ENCODE data around the gene MYOM1.

The MYOM1 gene

DNA sequence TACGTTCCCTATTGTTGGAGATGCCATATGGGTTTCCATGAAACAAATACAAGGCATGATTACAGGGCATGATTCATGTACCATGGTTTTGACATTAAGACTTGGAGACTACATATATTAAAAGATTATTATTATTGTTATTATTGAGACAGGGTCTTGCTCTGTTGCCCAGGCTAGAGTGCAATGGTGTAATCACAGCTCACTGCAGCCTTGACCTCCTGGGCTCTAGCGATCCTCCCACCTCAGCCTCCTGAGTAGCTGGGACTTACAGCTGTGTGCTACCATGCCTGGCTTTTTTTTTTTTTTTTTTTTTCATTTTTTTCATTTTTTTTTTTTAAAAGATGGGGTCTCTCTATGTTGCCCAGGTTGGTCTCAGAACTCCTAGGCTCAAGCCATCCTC lies 69.1 kb downstream of the MYOM1 start:
- no peak for DNase-seq (ENCODE audit: low spot score)

DNA sequence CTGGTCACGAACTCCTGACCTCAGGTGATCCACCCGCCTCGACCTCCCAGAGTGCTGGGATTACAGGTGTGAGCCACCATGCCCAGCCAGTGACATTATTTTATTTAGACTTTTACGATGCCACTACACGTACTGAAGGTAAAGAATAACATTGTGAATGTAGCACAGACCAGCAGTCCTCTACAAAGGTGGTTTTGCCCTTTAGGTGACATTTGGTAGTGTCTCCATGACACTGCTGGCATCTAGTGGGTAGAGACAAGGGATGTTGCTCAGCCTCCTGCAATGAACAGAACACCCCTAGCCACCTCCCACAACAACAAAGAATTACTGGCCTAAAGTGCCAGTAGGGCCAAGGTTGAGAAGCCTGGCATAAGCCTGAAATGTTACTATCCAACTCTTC lies 69.5 kb downstream of the MYOM1 start:
- no peak for DNase-seq (ENCODE audit: low spot score)

DNA sequence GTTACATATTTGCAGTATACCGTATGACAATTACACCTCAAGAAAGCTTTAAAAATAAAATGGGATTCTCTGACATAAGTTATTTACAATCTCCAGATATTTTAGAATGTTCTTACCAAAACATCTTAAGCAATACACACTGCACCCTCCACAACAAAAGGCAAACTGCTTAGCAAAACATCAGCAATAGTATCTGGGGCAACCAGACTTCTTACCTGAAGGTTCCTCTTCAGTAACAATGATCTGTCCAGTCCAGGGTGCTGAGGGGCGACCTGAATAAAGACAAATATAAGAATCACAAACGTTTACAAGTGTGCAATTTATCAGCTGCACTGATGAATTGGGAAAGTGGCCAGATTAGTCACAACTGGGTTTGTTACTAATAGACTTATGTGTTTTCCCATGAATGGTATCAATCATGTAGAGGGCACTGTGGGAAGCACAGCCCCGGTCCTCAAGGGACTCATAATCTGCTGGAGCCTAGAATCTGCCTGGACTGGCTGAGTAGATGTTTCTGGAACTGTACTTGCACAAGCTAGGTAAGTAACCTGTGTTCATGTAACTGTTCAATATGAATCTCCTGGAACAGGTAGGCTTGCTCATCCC lies 70.7 kb downstream of the MYOM1 start:
- peak; percentile 59 for DNase-seq (ENCODE audit: low spot score)

DNA sequence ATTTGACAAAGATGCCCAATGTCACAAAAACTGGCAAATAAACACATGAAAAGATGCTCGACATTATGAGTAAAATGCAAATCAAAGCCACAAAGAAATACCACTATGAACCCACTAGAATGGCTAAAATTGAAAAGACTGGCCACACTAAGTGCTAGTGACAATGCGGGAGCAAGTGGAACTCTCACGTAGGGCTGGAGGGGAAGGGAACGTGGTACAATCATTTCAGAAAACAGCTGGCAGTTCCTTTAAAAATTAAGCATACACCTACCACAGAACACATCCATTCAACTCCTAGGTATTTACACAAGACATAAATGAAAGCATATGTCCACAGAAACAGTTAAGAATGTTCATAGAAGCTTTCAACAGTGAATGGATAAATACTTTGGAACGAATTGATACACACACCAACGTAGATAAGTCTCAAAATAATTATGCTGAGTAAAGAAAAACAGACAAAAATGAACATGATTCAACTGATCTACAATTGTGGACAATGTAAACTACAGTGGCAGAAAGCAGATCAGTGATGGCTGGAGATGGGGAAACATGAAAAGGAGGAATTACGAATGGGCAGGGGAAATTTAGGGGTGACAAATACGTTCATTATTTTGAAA lies 71.7 kb downstream of the MYOM1 start:
- DNase-seq (ENCODE audit: low spot score): no peak

DNA sequence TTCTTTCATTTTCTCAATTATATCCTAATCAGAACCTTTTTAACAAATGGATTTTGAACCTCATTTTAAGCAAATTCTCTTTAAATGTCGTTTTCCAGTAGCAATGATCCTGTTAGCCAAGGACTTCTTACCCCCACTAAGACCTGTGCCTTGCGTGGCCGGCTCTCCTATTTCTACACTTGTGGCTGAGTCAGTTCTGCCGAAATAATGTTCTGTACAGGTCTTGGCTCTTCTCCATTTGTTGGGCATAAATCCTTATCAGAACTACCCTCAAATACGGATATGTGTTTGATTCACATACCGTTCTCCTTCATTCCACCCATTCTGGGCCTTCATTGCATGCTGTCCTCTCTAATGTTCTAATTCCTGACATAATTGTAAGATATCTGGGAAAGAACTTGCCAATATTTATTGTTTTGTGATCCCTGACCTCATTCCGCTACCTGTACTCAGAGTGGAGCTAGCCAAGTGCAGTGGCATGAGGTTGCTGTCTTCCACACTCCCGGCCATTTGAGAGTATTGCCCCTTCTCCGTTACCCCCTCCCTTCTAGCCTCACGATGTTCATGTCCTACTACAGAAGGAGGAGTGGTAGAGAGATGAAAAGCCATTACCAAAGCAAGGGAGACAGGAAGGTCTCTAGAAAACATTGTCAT lies 78.7 kb downstream of the MYOM1 start:
- DNase-seq (ENCODE audit: low spot score): no peak

DNA sequence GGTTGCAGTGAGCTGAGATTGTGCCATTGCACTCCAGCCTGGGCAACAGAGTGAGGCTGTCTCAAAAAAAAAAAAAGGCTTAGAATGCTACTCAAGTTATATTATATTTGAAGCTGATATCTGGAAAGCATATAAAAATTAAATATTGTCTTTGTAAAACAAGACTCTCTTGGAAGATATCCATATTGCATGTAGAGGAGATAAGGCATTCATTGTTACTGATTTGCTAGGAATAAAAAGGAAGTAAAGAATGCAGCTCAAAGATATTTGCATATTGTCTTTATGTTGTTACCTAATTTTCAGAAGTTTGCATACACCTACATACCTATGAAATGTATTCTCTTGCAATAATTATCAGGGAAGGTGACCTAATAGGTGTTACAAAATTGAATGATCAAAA lies 79.4 kb downstream of the MYOM1 start:
- DNase-seq (ENCODE audit: low spot score): no peak

DNA sequence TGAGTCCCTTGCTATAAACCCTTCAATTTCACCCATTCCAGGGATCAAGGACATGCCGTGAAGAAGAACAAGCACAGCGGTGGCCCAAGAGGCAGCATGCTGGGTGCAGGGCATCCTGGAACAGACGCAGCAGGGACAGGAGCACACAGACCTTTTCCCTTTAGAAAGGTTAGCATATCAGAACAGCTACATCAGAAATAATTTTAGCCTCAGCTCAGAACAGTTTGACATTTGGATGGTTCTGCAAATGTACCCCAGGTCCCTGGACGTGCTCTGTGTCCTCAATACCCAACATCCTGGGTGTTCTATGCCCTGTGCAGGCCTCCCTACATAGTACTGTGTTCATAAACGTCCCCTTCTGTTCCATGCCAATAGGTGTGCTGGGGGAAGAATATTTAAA lies 80.4 kb downstream of the MYOM1 start:
- DNase-seq (ENCODE audit: low spot score): no peak

DNA sequence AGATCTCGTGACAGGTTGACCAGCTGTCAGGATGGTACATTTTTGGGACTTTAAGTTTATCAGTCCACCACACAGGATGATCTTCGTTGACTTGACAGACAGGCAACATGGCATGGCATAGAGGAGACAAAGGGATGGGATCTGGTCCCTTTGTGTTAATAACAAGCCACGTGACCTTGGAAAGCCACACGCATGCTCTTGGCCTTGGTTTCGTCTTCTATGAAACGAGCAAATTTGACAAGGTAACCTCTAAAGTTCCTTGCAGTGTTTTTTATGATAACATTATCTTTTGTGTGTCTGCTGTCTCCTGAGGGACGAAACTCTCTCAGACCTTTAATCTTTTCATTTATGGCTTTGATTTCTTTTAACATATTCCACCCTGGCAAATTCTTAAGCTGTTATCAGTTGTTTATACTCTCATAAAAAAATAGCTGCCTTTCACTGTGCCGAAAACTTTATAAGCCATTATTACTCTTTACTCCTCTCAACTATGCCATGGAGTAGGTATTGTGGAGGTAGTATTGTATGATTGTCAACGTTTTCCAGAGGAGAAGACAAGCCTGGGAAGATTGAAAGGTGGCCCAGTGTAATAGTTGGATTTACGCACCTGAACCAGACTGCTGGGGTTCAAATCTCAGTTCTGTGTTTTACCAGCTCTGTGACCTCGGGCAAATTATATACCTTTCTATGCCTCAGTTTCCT lies 81.3 kb downstream of the MYOM1 start:
- no peak for DNase-seq (ENCODE audit: low spot score)

DNA sequence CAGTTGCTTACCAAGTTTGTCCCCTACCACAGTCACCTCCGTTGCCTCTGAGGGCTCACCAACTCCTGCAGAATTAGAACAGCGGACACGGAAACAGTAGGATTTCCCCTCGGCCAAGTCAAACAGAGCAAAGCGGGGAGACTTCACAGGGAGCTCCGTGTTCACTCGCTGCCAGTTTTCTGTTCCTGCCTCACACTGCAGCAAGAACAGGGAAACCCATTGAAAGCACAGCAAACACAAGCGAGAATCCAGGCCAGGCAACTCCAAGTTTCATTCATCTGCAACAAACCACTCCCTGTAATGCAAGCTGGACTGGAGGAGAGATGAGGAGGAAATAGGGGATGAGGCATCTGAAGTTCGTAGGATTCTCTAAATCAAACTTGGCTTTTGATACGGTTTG lies 84.2 kb downstream of the MYOM1 start:
- DNase-seq (ENCODE audit: low spot score): no peak

DNA sequence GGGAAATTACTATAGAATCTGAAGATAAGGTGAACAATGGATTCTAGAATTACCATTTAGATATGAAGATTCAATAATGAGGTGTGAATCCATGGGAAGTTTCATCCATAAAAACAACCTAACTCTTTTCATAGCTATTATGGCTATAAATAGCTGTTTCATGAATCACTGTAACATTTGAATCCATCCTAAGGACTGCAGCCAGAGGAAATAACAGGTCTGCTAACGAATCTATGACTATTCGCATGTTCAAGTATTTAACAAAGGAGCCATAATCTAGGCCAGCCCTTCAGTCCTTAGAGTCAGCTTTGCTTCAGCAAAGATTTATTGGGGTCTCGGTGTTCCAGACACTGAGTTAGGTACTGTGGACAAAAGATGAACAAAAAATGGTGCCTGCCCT lies 87.1 kb downstream of the MYOM1 start:
- DNase-seq (ENCODE audit: low spot score): no peak

DNA sequence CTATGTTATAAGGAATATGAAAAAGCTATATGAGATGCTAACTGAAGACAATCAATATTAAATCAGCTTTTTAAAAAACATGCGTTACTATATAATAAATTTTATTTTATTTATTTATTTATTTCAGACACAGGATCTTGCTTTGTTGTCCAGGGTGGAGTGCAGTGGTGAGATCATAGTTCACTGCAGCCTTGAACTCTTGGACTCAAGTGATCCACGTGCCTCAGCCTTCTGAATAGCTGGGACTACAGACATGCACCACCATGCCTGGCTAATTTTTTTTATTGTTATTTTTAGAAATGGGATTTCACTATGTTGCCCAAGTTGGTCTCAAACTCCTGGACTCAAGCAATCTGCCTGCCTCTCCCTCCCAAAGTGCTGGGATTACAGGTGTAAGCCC lies 89.4 kb downstream of the MYOM1 start:
- DNase-seq (ENCODE audit: low spot score): no peak

DNA sequence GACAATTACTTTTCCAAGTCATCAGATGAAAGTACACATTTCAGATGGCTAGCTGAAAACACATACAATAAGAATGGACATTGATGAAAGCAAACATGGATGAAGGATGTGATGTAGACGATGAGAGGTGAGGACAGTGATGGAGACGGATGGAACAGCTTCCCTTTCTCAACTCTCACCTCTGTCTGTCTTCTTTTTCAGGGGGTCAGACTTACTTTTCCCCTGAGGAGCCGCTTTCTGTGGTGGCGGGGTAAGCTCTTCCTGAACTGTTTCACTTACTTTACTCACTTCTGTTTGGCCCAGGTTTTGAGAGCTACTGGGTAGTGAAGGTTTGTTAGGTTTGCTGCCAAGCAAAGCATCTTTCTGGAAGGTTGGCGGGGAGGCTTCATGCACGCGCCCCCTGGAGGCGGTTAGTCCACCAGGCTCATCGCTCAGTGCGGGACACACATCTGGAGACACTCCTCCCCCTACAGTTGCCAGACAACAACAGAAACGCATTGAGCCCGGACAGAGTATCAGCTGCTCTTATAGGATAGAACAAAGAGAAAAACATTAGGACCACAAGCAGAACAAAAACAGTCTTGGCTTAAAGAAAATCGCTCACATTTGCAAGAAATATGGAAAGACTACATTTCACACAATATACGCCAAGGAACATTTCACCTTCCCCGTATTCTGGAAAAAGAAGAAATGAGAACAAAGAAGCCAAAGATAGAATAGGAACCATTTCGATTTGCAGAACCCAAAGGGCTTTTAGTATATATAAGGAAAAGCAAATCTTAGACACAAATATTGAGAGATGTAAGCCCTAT lies 90.5 kb downstream of the MYOM1 start:
- DNase-seq (ENCODE audit: low spot score): peak; percentile 75

DNA sequence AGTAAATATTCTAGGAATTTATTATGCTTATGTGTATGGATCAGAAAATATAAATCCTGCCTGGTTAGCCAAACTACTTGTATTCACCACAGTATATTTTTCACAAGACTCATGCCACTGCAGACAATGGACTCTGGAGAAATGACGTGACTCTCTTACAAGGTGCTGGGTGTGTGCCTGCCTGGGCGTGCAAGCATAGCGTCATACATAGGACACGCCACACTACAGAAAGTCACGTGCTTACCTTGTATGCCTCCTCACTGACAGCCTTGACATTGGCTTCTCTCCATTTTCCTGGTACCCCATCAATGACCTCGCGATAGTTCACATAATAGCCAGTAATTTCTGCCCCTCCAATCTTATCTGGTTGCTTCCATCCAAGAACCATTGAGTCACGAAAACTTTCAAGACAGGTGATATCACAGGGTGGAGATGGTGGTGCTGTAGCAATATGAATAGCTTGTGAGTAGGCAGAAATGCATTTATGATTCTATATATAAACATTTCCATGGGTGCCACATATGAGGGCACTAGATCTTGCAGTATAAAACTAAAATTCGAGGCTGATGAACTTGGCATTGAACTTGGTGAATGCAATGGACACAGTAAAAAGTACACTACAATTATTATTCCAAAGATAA lies 93.2 kb downstream of the MYOM1 start:
- no peak for DNase-seq (ENCODE audit: low spot score)

DNA sequence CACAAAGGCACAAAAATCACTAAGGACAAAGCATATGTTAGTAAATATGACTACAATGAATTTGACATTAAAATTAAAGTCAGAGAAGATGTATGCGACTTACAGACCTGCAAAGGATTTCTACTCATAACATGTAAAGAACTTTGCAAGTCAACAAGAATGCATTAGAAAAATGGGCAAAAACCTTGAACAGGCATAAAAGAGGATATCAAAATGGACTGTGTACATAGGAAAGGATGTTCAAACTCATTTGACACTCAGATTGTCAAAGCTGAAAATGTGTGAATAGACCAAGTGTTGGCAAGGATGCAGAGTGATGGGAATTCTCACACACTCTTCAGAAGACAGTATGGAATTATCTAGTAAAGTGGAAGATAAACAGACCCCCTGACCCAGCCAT lies 94.9 kb downstream of the MYOM1 start:
- DNase-seq (ENCODE audit: low spot score): no peak

DNA sequence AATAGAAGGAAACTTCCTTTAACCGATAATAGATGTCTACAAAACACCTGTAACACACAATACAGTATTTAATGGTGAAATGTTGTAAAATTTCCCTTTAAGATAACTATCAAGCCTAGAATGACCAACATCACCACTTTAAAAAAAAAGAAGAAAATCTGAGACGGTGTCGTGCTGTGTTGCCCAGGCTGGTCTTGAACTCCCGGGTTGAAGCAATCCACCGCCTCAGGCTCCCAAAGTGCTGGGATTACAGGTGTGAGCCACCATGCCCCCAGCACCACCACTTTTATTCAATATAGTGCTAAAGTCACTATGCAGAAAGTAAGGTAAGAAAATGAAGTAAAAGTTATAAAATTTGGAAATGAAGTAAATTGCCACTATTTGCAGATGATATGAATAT lies 96.9 kb downstream of the MYOM1 start:
- no peak for DNase-seq (ENCODE audit: low spot score)

DNA sequence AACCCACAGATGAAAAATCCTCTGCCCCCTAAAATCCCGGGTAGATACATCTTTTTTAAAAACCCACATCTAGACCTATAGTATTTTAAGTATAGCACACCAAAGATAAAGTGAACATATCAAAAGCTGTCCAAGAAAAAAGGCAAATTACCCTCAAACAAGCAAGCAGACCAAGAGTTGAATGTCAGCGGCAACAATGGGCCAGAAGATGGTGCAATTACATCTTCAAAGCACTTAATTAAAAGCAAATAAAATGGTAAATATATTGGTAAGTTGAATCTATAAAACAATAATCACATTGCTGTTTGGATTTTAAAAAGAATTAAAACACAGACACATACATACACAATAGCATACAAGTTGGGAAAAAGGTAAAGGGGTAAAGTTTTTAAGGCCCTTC lies 98.5 kb downstream of the MYOM1 start:
- peak; percentile 15 for DNase-seq (ENCODE audit: low spot score)

DNA sequence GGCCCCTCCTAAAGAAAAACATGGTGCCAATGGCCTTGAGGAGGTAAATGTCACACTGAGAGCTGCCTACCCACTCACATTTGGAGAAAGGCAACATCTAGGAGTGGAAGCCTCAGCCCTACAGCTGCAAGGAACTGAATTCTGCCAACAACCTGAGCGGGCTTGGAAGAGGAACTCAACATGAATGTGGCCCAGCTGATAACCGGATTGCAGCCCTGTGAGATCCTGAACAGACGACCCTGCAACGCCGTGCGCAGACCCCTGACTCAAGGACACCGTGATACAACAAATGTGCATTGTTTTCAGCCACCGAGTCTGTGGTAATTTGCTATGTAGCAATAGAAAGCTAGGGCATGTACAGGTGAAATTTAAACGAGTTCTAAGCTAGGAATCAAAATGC lies 99.4 kb downstream of the MYOM1 start:
- DNase-seq (ENCODE audit: low spot score): no peak

DNA sequence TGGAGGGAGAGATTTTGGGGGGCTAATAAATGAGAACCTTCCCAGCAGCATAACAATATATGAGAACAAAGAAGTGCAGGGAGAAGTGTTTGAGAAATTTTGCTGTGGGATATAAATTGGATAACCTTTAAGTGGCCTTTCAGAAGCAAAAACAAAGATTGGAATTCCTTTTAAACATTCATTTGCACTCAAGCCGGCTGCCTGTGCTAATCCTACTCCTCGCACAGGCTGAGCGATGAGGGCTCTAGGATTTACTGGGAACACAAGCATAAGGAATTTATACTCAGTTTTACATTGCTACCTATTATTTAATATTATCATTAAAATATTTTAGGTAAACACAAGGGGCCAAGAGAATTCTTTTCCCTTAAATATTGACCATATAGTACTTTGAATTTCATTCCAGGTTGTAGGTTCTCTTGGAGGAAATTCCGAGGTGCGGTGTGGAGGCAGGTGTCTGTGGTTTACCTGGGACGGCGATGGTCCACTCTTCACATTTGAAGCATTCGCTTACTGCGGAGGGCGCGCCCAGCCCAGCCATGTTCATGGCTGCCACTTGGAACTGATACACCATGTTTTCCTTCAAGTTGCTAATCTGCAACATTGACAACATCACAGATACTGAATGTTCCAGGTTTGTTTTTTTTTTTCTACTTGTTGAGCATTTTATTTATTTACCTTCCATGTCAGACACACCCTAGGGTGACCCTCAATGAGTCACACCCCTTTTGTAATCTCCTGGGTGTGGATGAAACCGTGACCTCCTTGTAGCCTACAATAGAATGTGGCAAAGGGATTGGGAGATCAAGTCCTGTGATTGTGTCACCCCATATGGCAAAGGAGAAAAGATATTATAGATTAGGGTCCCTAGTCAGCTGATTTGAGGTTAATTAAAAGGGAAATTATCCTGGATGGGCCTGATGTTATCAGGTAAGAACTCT lies 100.1 kb downstream of the MYOM1 start:
- DNase-seq (ENCODE audit: low spot score): no peak

DNA sequence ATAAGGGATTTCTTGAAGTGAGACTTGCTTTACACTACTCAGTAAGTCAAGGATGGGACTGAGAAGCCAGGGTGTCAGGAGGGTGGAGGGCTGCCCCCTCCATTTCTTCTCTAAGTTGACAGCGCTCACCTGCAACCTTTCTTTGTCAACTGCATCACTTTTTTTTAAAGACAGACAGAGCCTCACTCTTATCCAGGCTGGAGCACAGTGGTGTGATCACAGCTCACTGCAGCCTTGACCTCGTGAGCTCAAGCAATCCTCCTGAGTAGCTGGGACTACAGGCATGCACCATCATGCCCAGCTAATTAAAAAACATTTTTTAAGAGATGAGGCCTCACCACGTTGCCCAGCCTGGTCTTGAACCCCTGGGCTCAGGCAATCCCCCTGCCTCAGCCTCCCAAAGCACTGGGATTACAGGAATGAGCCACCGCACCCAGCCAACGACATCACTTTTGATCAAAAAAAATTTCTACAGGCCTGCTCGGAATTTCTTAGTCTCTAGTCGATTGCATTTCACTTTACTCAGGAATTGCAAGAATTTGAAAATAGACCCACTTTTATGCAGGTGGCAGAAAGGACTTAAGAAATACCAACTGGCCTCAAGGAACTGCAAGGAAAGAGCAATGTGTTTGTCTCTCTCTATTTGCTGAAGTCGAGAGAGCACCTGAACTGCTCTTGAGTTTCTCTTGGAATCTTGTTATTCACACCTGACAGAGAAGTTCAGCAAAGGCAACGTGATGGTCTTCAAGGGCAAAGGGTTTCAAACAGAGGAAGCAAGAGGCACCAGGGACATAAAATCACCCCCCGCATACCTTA lies 101.4 kb downstream of the MYOM1 start:
- DNase-seq (ENCODE audit: low spot score): no peak
